Neural progenitor cell (in vitro differentiated cells): ENCODE results near the gene AP5S1. TPM values are rescaled to one million over a fixed set of nuclear protein-coding genes. Genes with fewer than 3 reads are reported as not detected.
A peak's percentile ranks its signal among the peaks of the same experiment; 100 is the strongest.

Source experiments
- DNase-seq: peaks from one replicate; pipeline ENCODE4 v3.0.0-alpha.2; 2016; ENCODE audit warnings: low spot score
- H2AFZ ChIP-seq: fragments of 200-600 bp; sonication (generic); replicated peaks from 2 replicates; pipeline ENCODE4 v1.6.1; 2016; ENCODE audit warnings: antibody characterized with exemption
- H3F3A ChIP-seq: fragments of 200-600 bp; sonication (generic); 2 replicates; pipeline ENCODE4 v1.6.1; 2016; ENCODE audit warnings: antibody characterized with exemption, low read depth
- H3K27ac ChIP-seq: fragments of 200-600 bp; sonication (generic); 2 replicates; pipeline ENCODE4 v1.5.1; 2016; ENCODE audit warnings: mild to moderate bottlenecking
- H3K27me3 ChIP-seq: fragments of 200-600 bp; sonication (generic); 2 replicates; pipeline ENCODE4 v1.6.1; 2016; ENCODE audit warnings: mild to moderate bottlenecking, moderate library complexity
- H3K36me3 ChIP-seq: fragments of 200-600 bp; sonication (generic); 2 replicates; pipeline ENCODE4 v1.5.1; 2016
- H3K4me1 ChIP-seq: fragments of 200-600 bp; sonication (generic); 2 replicates; pipeline ENCODE4 v1.6.1; 2016; ENCODE audit warnings: mixed run types
- H3K4me2 ChIP-seq: fragments of 200-600 bp; sonication (generic); 2 replicates; pipeline ENCODE4 v1.6.1; 2016
- H3K4me3 ChIP-seq: fragments of 200-600 bp; sonication (generic); 2 replicates; pipeline ENCODE4 v1.5.1; 2016
- H3K79me2 ChIP-seq: fragments of 200-600 bp; sonication (generic); 2 replicates; pipeline ENCODE4 v1.6.1; 2016; ENCODE audit warnings: low read depth
- H3K9ac ChIP-seq: fragments of 200-600 bp; sonication (generic); 2 replicates; pipeline ENCODE4 v1.6.1; 2016
- H3K9me3 ChIP-seq: fragments of 200-600 bp; sonication (generic); 2 replicates; pipeline ENCODE4 v1.5.1; 2016; ENCODE audit warnings: low read depth
- H4K20me1 ChIP-seq: fragments of 200-600 bp; sonication (generic); 2 replicates; pipeline ENCODE4 v1.6.1; 2016; ENCODE audit warnings: low read depth
- H3K27ac Mint-ChIP-seq: 3 replicates; pipeline ENCODE4 v1.8.0; 2021; ENCODE audit warnings: mixed read lengths
- H3K27me3 Mint-ChIP-seq: 2 replicates; pipeline ENCODE4 v1.8.0; 2022; ENCODE audit warnings: low read depth, mild to moderate bottlenecking, inconsistent platforms, moderate library complexity, mixed read lengths; ENCODE audit not compliant: insufficient read depth
- H3K36me3 Mint-ChIP-seq: 3 replicates; pipeline ENCODE4 v1.8.0; 2021; ENCODE audit warnings: mixed read lengths
- H3K4me1 Mint-ChIP-seq: 3 replicates; pipeline ENCODE4 v1.8.0; 2021; ENCODE audit warnings: mixed read lengths
- H3K4me3 Mint-ChIP-seq: 3 replicates; pipeline ENCODE4 v1.8.0; 2021; ENCODE audit warnings: mild to moderate bottlenecking, moderate library complexity, mixed read lengths
- H3K9me3 Mint-ChIP-seq: 3 replicates; pipeline ENCODE4 v1.8.0; 2020; ENCODE audit warnings: mixed read lengths
- CTCF ChIP-seq: fragments of 200-600 bp; sonication (generic); IDR thresholded peaks from 2 replicates; pipeline ENCODE4 v1.5.1; 2017; ENCODE audit warnings: antibody characterized with exemption, mild to moderate bottlenecking
- EZH2 ChIP-seq: fragments of 200-600 bp; sonication (generic); IDR thresholded peaks from 2 replicates; pipeline ENCODE4 v1.6.1; 2017; ENCODE audit warnings: antibody characterized with exemption, mild to moderate bottlenecking, moderate library complexity
- EZH2phosphoT487 ChIP-seq: fragments of 200-600 bp; sonication (generic); IDR thresholded peaks from 2 replicates; pipeline ENCODE4 v1.6.1; 2017; ENCODE audit warnings: antibody characterized with exemption
- total RNA-seq: library from RNA; depleted of rRNA; stranded (reverse); fragments of >200 nt; gene quantifications from 2 replicates; pipeline ENCODE4 v1.2.3, GENCODE V29; 2015; ENCODE audit warnings: low replicate concordance

Gene AP5S1
- total RNA-seq, 1 donor from 2014 or later = 1.2 TPM

DNA sequence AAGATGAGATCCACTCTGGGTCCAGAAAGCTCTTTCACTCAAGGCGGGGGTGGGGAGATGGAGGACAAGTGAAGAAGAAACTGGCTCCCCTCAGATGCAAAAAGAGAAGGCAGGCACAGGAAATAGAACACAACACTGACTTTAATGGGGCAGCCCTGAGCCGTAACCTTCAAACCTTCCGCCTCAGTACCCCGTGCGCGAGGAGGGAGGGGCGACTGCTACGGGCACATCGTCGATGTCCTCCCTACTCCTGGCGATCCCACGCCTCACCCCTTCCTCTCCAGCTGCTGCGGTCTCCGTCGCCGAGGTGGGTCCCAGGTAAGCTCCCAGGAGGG lies 43.0 kb upstream of the AP5S1 start:
- peak overlapping the region; percentile 73 for H3K4me3 Mint-ChIP-seq
- H4K20me1 ChIP-seq = peaks cover 4% of the 10 kb centered on the region
- H3K9me3 ChIP-seq = no peaks in the 10 kb centered on the region
- H3K4me3 ChIP-seq = peak overlapping the region; percentile 49
- H3K27ac ChIP-seq = no peak overlapping the region
- H2AFZ ChIP-seq = peak overlapping the region; percentile 95
- peaks cover 24% of the 10 kb centered on the region for H3K4me1 Mint-ChIP-seq
- peaks cover 5% of the 10 kb centered on the region for H3K4me1 ChIP-seq
- peak; percentile 35 for DNase-seq
- no peak overlapping the region for H3K9ac ChIP-seq
- H3K36me3 ChIP-seq = no peaks in the 10 kb centered on the region
- H3K4me2 ChIP-seq = peak overlapping the region; percentile 80
- peaks cover 3% of the 10 kb centered on the region for H3K9me3 Mint-ChIP-seq
- peaks cover 62% of the 10 kb centered on the region for H3K27me3 ChIP-seq
- H3K27me3 Mint-ChIP-seq = peaks cover 38% of the 10 kb centered on the region
- peaks cover 26% of the 10 kb centered on the region for H3F3A ChIP-seq
- H3K79me2 ChIP-seq = no peaks in the 10 kb centered on the region
- H3K27ac Mint-ChIP-seq = no peak overlapping the region
- TF ChIP-seq EZH2 (no peak), EZH2phosphoT487 (no peak), CTCF (no peak)
- H3K36me3 Mint-ChIP-seq = no peaks in the 10 kb centered on the region

DNA sequence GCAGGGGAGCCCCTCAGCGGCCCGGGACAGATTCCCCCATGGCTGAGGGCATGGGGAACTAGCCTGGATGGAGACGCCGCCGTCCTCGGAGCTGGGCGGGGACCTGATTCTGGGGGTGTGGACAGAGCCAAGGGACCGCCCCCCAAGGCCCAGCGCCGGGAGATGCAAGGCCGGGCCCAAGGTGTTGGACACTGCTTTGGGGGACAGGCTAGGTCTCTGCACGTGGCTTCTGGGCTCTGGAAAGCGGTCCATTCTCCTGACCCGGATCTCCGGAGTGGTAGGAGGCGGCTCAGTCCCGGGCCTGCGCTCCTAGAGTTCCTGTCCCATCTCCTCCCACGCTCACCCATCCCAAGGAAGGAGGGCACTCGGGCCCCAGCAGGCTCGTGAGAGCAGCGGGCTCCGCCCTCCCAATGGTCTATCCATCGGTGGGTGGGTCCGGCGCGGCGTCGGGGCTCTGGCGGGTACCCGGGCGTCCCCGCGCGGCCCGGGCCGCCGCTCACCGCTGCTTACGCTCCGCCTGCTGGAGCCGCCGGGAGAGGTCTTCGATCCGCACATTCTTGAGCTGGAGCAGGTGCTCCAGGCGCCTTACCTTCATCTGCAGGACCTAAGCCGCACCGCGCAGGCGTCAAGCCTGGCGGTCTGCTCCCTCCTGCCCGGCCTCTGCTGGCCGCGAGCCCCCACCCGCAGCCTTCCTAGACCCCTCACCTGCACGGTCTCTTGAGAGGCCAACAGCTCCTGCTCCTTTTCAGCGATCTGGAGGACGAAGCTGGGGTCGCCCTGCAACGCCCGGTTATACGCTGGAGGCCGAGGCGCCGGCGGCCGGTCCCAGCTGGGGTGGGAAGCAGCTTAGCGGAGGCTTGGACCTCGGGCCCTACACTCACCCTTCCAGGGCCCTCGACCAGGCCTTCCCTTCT lies 42.4 kb upstream of the AP5S1 start:
- Mint-ChIP-seq H3K4me3 (peak overlapping the region; percentile 75), H3K9me3 (peaks cover 3% of the 10 kb centered on the region), H3K27me3 (peaks cover 36% of the 10 kb centered on the region), H3K27ac (no peak overlapping the region), H3K36me3 (no peaks in the 10 kb centered on the region), H3K4me1 (peaks cover 24% of the 10 kb centered on the region)
- Histone ChIP-seq H3K9ac (no peak overlapping the region), H3K4me2 (peak overlapping the region; percentile 80), H3K36me3 (no peaks in the 10 kb centered on the region), H3K4me3 (peak overlapping the region; percentile 49), H3K79me2 (no peaks in the 10 kb centered on the region), H4K20me1 (peaks cover 6% of the 10 kb centered on the region), H3K27ac (no peak overlapping the region), H3K4me1 (peaks cover 5% of the 10 kb centered on the region), H2AFZ (peak overlapping the region; percentile 95), H3K27me3 (peaks cover 62% of the 10 kb centered on the region), H3F3A (peaks cover 29% of the 10 kb centered on the region), H3K9me3 (no peaks in the 10 kb centered on the region)
- TF ChIP-seq EZH2 (peak; percentile 71), EZH2phosphoT487 (peak; percentile 59), CTCF (no peak)
- peak; percentile 81 for DNase-seq

GRCh38 chr20:3778976-3779375 lies 41.4 kb upstream of the AP5S1 start:
- H2AFZ ChIP-seq = no peak overlapping the region
- Mint-ChIP-seq H3K4me1 (peaks cover 29% of the 10 kb centered on the region), H3K4me3 (peak overlapping the region; percentile 65), H3K27me3 (peaks cover 36% of the 10 kb centered on the region), H3K9me3 (peaks cover 3% of the 10 kb centered on the region), H3K27ac (no peak overlapping the region), H3K36me3 (peaks cover 4% of the 10 kb centered on the region)
- H3K4me1 ChIP-seq = peaks cover 5% of the 10 kb centered on the region
- no peak for TF ChIP-seq EZH2
- TF ChIP-seq CTCF = no peak
- TF ChIP-seq EZH2phosphoT487 = no peak
- H3F3A ChIP-seq = peaks cover 29% of the 10 kb centered on the region
- H3K4me3 ChIP-seq = no peak overlapping the region
- no peaks in the 10 kb centered on the region for H3K36me3 ChIP-seq
- H4K20me1 ChIP-seq = peaks cover 15% of the 10 kb centered on the region
- H3K79me2 ChIP-seq = no peaks in the 10 kb centered on the region
- DNase-seq = no peak
- no peaks in the 10 kb centered on the region for H3K9me3 ChIP-seq
- H3K27ac ChIP-seq = no peak overlapping the region
- H3K9ac ChIP-seq = no peak overlapping the region
- H3K27me3 ChIP-seq = peaks cover 62% of the 10 kb centered on the region
- no peak overlapping the region for H3K4me2 ChIP-seq
